GM19468 (cell line): ENCODE results near the gene SRA1.

Source experiments
- ATAC-seq: cut with Tn5 transposase; IDR thresholded peaks from one replicate; pipeline ENCODE4 v1.9.1; 2021; ENCODE audit warnings: mild to moderate bottlenecking, moderate library complexity, moderate number of reproducible peaks; ENCODE audit not compliant: unreplicated experiment; ENCODE audit errors: extremely low read depth

The SRA1 gene

DNA sequence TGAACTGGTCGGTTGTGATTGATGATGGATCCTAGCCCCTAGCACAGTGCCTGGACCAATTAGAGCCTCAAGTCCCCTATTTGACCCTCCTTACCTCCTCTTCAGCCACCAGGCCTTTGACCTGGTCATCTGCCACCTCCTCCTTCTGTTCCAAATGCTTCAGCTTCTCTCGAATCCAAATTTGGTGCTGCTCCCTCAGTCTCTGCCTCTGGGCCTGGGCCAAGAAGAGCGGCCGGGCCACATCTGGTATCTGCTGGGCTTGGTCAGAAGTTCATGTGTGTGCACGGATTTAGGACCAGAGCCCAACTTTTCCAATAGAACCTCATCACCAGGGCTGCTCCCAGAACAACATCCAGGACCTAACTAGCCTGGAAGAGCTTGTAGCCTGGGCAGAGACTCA lies 13.8 kb upstream of the SRA1 start:
- no peak for ATAC-seq

- ATAC-seq: no peak
Measured at GRCh38 chr5:140570488-140570887, 13.2 kb upstream of the SRA1 start.

DNA sequence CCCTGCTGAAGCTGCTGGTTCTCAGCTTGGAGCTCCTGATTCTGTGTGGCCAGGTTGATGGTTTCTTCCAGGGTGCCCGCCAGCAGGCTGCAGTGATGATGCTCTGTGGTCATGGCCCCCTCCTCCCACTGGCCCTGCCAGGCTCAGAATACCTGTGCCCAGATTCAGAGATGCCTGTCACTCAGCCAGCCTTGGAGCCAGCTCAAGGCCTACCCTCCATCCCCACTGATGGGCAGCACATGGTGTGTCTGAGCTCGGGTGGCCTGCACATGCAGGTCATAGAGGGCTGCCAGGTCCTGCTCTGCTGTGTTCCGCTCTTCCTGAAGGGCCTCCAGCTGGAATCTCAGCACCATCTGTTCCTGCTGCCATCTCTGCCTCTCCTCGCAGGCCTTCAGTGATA lies 12.8 kb upstream of the SRA1 start:
- ATAC-seq: no peak

GRCh38 chr5:140569197-140569596 lies 11.9 kb upstream of the SRA1 start:
- ATAC-seq: no peak

DNA sequence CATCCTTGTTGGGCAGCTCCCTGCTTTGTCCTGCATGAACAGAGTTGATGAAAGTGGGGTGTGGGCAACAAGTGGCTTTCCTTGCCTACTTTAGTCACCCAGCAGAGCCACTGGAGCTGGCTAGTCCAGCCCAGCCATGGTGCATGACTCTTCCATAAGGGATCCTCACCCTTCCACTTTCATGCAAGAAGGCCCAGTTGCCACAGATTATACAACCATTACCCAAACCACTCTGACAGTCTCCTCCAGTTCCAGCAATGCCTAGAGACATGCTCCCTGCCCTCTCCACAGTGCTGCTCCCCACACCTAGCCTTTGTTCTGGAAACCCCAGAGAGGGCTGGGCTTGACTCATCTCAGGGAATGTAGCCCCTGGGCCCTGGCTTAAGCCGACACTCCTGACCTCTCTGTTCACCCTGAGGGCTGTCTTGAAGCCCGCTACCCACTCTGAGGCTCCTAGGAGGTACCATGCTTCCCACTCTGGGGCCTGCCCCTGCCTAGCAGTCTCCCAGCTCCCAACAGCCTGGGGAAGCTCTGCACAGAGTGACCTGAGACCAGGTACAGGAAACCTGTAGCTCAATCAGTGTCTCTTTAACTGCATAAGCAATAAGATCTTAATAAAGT lies 11.3 kb upstream of the SRA1 start:
- no peak for ATAC-seq

- no peak for ATAC-seq
Measured at GRCh38 chr5:140567871-140568270, 10.6 kb upstream of the SRA1 start.

GRCh38 chr5:140567136-140567818 lies 10.0 kb upstream of the SRA1 start:
- ATAC-seq: no peak

GRCh38 chr5:140566665-140567064 lies 9.4 kb upstream of the SRA1 start:
- ATAC-seq: no peak

DNA sequence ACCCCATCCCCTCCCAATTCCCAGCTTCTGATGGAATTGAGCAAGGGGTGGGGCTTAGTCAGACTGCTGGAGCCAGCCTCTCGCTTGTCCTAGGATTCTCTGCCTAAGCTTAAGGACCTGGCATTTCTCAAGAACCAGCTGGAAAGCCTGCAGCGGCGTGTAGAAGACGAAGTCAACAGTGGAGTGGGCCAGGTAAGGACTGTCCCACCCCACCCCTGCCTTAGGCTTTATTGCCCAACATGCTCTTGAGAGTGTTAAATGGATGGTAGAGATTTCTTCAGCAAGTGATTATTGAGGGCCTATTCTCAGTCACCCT lies 8.5 kb upstream of the SRA1 start:
- ATAC-seq: no peak

DNA sequence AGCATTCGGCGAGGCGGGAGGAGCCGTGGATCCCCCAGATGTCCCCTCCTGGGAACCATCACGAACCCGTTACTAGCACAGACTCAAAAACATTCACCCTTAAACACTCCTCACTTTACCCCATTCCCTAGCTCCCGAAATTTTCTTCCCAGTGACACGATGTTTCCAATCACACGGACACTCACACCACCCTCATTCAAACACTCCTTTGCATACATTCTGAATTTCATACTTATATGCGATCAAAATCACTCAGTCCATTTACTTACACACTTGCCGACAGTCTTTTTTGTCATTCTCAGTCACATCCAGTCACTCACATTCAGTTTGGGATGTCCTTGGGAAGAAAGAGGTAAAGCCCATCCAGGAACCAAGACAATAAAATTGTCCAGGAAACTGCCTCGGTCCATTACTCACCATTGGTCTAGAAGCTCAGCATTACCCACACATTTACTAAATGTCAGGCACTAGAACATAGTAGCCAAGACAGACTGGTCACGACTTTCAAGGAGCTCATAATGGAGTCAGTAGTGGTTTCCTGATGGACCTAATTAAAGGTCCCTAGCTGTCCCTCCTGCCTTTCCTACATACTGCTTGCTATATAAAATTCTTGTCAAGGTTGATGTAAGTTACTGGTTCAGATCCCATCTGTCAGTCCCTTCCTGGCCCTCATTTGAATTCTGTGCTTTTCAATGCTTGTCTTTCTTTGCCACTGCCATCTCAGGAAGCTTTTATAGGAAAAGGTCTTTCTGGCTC lies 7.9 kb upstream of the SRA1 start:
- no peak for ATAC-seq

- peak; percentile 79 for ATAC-seq
Measured at GRCh38 chr5:140564196-140565023, 7.1 kb upstream of the SRA1 start, which contains the start of the genes APBB3 and SLC35A4. TSS of gene APBB3 (minus strand) at chr5:140564598. CDS start at chr5:140564245, 353 bp downstream. TSS of gene SLC35A4 (plus strand) at chr5:140564828. CDS start at chr5:140567170, 2,342 bp downstream.

GRCh38 chr5:140563596-140563995 lies 6.3 kb upstream of the SRA1 start:
- no peak for ATAC-seq

DNA sequence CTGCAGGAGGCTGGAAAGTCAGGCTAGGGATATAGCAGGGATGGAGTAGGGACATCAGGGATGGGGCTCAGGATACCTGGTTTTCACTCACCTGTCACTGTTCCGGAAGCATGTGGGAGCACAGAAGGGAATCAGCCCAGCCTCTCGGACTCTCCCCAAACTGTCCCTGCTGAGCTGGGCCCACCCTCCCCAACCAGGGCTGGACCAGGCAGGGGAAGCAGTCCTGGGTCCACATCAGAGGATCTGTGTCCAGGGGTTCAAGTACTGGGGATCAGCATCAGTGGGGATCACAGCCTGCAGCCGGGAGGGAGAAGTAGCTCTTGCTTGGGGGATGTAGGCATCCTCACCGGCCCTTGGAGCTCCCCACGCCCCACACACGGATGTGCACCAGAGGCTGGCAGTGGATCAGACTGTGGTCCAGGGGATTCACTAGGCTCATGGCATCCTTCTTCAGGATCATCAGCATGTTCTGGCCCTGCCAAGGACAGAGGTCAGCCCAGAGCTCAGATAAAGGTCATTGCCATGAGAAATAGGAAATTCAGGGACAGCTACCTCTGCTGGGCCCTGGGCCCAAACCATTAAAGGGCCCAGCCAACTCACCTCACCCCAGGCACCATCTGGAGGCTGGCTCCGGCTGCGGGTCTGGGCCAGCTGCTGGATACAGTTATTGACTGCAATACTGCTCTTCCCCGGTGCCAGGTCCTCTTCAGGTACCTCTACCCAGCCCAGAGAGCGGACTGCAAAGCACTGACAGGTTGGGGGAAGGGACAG lies 4.7 kb upstream of the SRA1 start:
- ATAC-seq: no peak

GRCh38 chr5:140560227-140560626 lies 3.0 kb upstream of the SRA1 start:
- ATAC-seq: no peak

DNA sequence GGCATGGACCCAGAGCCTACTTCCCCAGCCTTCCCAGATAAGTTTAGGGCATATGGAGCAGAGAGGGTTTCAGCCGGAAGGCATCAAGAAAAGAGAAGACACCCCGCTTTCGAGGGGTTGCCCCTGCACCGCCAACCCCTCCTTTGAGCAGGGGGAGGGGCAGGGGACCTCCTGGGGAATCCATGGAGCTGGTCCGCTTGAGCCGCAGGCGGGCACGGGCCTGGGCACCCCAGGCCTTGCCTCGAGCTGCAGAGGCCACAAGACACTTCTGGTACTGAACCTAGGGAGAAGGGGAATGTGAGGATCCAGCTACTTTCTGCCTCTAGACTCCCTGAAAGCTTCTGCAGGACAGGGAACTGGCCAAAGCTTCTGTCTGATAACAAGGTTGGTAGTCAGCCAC lies 1.3 kb upstream of the SRA1 start:
- no peak for ATAC-seq

DNA sequence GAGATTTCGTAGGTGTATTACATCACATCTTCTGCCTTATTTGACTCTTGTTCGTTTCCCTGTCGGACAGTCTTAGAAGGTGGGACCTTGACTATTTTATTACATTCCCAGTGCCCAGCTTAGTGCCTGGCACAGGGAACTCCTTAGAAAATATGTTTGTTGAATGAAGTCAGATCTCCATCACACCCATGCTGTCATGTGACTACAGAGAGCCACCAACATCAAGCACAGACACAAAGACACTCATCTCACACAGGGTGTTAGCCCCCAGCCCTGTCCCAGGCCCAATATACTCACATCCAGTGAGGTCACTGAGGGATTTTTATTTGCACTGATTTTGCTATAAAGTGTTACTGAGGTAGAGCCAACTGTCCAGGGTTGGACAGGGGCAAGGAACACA lies 692 bp upstream of the SRA1 start:
- ATAC-seq: no peak

GRCh38 chr5:140556438-140556837 lies 835 bp downstream of the SRA1 start:
- ATAC-seq: no peak

DNA sequence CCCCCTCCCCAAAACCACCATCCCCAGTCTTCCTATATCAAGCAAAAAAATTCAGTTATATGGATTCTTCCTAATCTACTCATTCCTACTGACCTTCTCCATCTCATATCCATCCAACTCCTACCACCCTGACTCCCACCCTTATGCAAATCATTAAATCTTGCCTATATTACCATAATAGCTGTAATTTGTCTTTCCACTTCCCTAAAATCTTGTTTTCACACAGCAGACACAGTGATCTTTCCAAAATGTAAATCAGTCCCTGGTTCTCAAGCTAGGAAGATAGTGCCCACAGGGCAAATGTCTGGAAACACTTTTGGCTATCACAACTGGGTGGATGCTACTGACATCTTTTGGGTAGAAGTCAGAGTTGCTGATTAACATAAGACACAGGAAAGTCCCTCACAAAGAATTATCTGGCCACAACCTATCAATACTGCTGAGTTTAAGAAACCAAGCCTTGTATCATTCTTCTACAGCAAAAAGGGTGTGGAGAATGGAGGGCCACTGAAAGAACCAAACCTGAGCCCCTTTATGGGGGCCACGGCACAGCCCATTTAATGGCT lies 1.4 kb downstream of the SRA1 start:
- no peak for ATAC-seq

- no peak for ATAC-seq
Measured at GRCh38 chr5:140554454-140554853, 2.8 kb downstream of the SRA1 start.

DNA sequence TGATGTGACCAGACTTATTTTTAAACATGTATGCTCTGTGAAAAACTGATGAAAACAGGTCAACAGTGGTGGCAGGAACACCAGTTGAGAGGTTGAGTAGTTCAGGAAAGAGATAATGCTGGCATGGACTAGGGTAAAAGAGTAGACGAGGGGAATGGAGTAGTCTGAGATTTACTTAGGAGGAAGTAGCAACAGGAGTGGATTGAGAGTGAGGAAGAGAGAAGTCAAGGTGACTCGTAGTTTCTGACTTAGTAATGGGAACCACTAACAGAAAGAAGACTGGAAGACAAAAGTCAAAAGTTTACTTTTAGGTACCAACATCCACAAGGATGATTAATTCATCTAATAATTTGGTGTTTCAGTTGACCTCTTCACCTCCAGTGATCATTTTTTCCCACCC lies 3.6 kb downstream of the SRA1 start:
- no peak for ATAC-seq
